ENCODE results near the gene ATP6V1B1.
A peak's percentile ranks its signal among the peaks of the same experiment; 100 is the strongest.

Gene ATP6V1B1

GRCh38 chr2:70888923-70889715 lies 46.6 kb upstream of the ATP6V1B1 start:
- Histone ChIP-seq H3K27ac (peak overlapping the region; percentile 34), H3K27me3 (ENCODE audit: insufficient read depth, low read depth, severe bottlenecking) (no peaks in the 10 kb centered on the region), H3K36me3 (no peaks in the 10 kb centered on the region), H3K4me3 (ENCODE audit: low read depth, low read length) (peak overlapping the region; percentile 49), H3K9me3 (ENCODE audit: severe bottlenecking) (no peaks in the 10 kb centered on the region)
- DNase-seq, result peak; percentile 96
- peak; percentile 39; the same call in 1 of the 2 replicates for TF ChIP-seq CTCF (IDR thresholded peaks at IDR 0.05; ENCODE audit: low read depth, low read length)

- H3K36me3 ChIP-seq, result no peaks in the 10 kb centered on the region
- peak overlapping the region; percentile 34 for H3K27ac ChIP-seq
- H3K9me3 ChIP-seq (ENCODE audit: severe bottlenecking), result no peaks in the 10 kb centered on the region
- DNase-seq, result no peak
- TF ChIP-seq CTCF (IDR thresholded peaks at IDR 0.05; ENCODE audit: low read depth, low read length), result no peak
- no peak overlapping the region for H3K4me3 ChIP-seq (ENCODE audit: low read depth, low read length)
- H3K27me3 ChIP-seq (ENCODE audit: insufficient read depth, low read depth, severe bottlenecking), result no peaks in the 10 kb centered on the region
Observed at GRCh38 chr2:70889716-70890037, 46.0 kb upstream of the ATP6V1B1 start.

GRCh38 chr2:70890469-70891065 lies 45.1 kb upstream of the ATP6V1B1 start:
- no peaks in the 10 kb centered on the region for H3K9me3 ChIP-seq (ENCODE audit: severe bottlenecking)
- no peak for DNase-seq
- no peak overlapping the region for H3K4me3 ChIP-seq (ENCODE audit: low read depth, low read length)
- no peak for TF ChIP-seq CTCF (IDR thresholded peaks at IDR 0.05; ENCODE audit: low read depth, low read length)
- H3K36me3 ChIP-seq, result no peaks in the 10 kb centered on the region
- no peaks in the 10 kb centered on the region for H3K27me3 ChIP-seq (ENCODE audit: insufficient read depth, low read depth, severe bottlenecking)
- no peak overlapping the region for H3K27ac ChIP-seq

- H3K27ac ChIP-seq, result no peak overlapping the region
- H3K36me3 ChIP-seq, result no peaks in the 10 kb centered on the region
- DNase-seq, result no peak
- H3K4me3 ChIP-seq (ENCODE audit: low read depth, low read length), result no peak overlapping the region
- no peaks in the 10 kb centered on the region for H3K27me3 ChIP-seq (ENCODE audit: insufficient read depth, low read depth, severe bottlenecking)
- TF ChIP-seq CTCF (IDR thresholded peaks at IDR 0.05; ENCODE audit: low read depth, low read length), result no peak
- H3K9me3 ChIP-seq (ENCODE audit: severe bottlenecking), result no peaks in the 10 kb centered on the region
Observed at GRCh38 chr2:70891572-70892357, 43.9 kb upstream of the ATP6V1B1 start.

- H3K9me3 ChIP-seq (ENCODE audit: severe bottlenecking), result no peaks in the 10 kb centered on the region
- no peak overlapping the region for H3K4me3 ChIP-seq (ENCODE audit: low read depth, low read length)
- no peak for DNase-seq
- H3K27me3 ChIP-seq (ENCODE audit: insufficient read depth, low read depth, severe bottlenecking), result no peaks in the 10 kb centered on the region
- H3K27ac ChIP-seq, result no peak overlapping the region
- H3K36me3 ChIP-seq, result no peaks in the 10 kb centered on the region
- no peak for TF ChIP-seq CTCF (IDR thresholded peaks at IDR 0.05; ENCODE audit: low read depth, low read length)
Observed at GRCh38 chr2:70892750-70893149, 43.0 kb upstream of the ATP6V1B1 start.
